Myocyte (in vitro differentiated cells): ENCODE results near the gene GRIN2C. TPM values are rescaled to one million over a fixed set of nuclear protein-coding genes. Genes with fewer than 3 reads are reported as not detected.
A peak's percentile ranks its signal among the peaks of the same experiment; 100 is the strongest.

Experiments
- DNase-seq: peaks from one replicate; pipeline ENCODE4 v3.0.0-alpha.2; 2012; ENCODE audit warnings: low read depth
- total RNA-seq: library from RNA; depleted of rRNA; stranded (reverse); fragments of >200 nt; gene quantifications from 2 replicates; pipeline ENCODE4 v1.2.3, GENCODE V29; 2014

Gene GRIN2C
- total RNA-seq, 1 donor from 2014 or later: not detected

DNA sequence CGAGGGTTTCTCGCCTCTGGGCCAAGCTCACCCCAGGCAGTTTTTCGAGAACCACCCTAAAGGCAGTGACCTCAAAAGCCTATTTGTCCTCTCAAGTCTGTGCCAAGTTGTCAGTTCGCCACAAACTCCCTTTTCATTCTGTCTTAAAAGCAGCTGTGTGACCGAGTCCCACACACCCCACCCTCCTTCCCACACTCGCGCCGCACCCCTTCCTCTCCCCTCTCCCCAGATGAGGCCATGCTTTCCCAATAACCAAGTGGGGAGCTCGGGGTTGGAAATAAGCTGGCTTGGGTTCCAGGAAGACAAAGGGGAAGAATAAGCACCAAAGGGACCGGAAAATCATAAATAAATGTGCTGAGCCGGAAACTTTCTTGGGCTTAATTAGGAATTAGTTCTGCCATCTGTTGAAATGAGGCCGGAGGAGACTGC is 36.7 kb downstream of the GRIN2C start:
- DNase-seq: peak; percentile 26

DNA sequence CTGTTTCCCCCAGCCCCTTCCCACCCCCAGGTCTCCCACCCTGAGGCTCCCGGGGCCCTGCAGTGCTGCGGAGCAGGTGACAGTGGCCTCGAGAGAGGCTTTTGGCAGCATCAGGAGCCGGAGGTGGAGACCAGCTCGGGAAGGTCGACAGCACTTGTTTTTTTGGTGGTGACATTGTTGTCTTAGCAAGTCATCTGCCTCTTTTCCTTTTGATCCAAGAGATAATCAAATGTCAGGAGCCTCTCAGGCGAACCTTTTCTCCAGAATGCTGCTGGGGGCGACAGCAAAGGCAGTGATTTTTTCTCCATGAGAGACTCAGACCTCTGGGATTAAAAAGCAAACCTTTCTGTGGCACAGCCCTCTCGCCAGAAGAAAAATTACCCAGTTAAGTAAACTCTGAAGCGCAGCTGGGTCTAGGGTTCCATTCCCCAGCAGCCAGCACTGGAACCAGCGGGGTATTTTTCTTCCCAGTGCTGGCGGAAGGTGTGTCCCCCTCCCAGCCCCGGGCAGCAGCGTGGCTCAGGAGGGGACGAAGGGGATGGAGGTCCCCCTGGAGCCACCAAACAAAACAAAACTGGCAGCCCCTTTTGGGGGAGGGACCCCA is 37.2 kb downstream of the GRIN2C start:
- no peak for DNase-seq

DNA sequence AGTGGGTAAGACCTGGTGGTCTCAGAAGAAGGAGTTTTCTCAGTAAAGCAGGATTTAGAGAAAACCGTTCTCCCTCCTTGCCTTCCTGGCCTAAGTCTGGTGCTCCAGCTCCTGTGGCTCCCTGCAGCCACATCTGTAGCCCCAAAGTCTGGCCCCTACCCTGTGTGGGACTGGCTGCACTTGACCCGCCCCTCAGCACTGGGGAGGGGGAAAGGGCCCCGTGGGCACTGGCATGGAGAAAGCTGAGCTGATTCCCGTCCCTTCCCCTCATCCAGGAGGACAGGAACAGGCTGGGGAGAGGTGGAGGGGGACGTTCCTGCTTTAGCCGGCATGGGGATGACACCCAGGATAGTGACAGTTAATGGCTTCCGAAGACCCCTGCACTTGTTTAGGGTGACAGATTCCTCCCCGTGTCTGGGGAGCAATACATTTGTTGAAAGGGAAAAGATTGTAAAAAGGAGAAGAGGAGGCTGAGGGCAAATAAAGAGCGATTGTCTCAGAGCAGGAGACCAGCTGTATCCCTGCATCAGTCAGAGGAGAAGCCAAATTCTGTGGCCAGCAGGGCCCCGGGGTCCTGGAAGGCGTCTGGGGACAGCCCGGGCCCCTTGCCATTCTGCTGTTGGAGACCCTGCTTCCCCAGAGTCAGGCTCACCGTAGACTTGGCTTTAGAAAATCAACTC is 37.9 kb downstream of the GRIN2C start:
- no peak for DNase-seq

DNA sequence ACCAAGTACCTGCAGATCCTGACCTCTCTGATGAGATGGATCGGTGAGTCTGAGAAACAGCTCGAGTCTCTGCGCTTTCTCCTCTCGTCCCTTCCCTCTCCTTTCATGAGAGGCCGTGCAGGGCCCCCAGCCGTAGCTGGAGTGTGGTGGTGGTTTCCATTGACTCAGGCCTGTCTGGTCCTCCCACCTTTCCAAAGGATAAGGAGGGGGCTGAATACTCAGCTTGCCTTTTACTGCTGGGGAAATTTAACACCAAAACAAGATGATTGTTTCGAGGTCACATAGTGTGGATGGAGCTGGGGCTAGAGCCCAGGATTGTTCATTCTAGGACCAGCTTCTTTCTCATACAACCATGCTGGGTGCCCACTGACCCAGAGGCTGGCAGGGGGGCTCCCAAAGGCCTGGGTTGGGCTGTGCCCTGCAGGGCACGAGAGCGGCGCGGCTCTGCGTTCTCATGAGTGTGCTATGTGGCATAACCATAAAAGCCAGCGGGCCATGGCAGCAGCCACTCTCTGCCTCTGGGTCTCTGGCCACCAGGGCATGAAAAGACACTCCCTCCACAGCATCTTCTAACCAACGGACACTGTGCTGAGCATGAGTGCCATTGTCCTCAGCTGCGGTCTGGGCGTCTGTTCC is 39.8 kb downstream of the GRIN2C start:
- no peak for DNase-seq

DNA sequence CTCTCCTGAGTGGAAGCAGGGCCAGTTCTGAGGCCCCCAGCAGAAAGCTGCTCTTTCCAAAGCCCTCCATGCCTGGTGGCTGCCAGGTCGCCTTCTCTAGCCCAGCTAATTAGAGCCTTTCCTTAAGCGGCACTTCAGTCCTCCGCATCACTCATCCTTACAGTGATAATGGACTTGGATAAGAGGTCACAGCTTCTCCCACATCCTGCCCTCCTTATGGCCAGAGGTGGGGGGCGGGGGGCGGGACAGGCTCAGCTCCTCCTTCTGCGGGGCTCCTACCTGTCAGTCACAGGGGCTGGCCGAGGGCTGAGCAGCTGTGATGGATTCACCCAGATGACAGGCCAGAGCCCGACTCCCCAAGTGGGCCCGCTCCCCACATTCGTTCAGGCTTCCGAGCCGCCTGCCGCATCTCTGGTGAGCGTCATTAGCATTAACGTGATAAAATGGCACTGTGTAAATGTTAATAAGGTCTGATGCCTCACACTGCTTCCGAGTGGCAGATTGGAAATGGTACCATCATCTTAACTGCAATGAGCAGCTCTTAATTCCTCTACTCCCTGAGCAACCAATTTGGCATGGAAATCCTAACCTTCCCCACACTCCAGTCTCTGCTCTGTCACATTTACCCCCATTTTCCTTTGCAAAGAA is 41.3 kb downstream of the GRIN2C start:
- no peak for DNase-seq

DNA sequence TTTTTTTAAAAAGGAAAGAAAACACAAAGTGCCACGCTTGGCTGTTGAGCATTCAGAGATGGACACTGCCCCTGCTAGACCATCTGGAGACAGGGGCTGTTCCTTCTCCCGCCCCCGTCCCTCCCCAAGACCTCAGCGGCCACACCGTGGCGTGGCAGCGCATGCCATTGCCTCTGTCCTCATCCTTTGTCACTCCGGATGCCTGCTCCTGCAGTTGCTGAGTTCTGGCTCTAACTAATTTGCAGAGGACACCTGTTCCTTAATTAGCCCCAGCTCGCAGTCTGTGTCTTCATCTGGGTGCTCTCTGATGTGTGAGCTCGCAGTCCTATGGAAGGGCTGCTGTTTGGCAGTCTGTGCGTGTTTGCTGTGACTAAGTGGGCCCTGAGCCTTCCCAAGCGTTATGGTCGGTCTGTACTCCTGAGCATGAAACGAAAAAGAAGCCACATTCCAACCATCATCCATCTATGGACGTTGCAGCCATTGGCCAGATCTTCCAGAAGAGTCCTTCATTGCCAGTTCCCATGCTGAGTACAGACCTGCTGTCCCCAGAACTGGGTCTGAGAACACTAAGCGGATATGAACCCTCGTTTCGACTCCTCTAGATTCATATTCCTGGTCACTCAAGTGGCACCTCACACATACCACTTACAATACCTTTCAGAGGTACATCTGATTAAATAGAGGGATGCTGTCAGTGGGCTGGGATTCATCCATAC is 42.6 kb downstream of the GRIN2C start:
- DNase-seq: peak; percentile 74

DNA sequence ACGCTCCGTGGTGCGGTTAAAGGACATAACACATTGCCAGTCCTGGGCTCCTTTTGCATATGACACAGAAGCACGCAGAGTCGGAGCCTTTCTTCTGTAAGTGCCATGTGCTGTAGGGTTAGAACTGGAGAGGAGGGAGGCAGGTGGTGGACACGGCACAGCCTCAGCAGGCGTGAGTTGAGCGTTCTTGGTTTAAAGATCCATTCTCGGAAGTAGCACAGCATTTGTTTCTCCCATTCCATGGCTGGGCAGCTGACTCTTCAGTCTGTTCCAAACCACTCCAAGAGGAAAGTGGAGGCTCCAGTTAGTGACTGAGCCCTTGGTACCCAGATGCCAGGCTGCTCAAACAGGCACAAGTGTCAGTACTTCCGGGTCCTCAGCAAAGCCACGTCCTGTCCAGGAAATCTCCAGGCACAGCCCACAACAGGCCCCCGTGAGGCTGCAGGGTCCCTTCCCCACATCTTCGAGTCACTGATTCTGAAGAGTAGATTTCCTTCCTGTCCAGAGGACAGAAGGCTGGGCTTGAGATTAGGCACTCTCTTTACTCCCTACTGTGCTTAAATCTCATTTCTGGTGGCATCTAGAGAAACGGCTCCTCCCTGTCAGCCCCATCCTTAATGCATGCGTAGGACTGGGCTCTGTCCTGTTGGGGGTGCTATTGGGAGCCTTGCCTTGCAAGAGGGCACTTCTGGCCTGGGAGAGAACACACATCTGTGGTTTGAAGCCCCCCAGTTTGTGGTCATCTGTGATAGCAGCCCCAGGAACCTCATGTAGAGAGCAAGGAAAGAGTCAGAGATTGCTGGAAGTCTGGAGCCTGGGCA is 43.9 kb downstream of the GRIN2C start:
- peak; percentile 50 for DNase-seq

DNA sequence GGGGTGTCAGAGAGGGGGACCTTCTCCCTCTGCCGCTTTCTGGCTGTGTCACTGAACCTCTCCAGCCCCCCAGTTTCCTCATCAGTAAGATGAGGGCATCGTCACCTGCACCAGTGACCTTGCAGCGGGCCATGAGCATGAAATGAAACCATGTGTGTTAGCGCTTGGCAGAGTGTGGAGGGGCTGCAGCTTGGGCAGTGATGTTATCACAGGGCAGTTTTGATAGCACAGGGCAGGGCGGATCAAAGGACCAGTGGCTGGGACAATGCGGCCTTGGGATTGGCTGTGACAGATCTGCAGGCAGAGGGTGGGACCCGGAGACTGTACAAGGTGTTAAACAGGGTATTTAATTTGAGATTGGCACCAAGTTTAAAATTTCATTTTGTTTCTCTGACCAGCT is 44.6 kb downstream of the GRIN2C start:
- no peak for DNase-seq

DNA sequence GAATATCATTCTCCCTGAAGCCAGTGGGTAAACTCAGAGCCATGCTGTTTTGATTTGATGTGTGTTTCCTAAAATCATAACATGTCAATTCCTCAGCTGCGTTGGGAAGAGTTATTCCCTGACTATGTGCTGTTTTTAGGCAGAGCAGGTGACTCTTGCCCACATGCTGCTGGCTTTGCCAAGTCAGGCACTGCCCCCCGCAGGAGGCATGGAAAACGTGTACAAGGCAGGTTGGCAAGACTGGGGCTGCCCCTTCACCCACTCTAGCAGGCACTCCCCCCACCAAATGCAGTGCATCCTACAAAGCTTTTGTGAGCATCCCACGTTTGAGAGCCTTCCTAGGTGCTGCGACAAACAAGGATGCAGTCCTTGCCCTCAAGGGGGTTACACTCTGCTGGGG is 45.2 kb downstream of the GRIN2C start:
- DNase-seq: peak; percentile 48

DNA sequence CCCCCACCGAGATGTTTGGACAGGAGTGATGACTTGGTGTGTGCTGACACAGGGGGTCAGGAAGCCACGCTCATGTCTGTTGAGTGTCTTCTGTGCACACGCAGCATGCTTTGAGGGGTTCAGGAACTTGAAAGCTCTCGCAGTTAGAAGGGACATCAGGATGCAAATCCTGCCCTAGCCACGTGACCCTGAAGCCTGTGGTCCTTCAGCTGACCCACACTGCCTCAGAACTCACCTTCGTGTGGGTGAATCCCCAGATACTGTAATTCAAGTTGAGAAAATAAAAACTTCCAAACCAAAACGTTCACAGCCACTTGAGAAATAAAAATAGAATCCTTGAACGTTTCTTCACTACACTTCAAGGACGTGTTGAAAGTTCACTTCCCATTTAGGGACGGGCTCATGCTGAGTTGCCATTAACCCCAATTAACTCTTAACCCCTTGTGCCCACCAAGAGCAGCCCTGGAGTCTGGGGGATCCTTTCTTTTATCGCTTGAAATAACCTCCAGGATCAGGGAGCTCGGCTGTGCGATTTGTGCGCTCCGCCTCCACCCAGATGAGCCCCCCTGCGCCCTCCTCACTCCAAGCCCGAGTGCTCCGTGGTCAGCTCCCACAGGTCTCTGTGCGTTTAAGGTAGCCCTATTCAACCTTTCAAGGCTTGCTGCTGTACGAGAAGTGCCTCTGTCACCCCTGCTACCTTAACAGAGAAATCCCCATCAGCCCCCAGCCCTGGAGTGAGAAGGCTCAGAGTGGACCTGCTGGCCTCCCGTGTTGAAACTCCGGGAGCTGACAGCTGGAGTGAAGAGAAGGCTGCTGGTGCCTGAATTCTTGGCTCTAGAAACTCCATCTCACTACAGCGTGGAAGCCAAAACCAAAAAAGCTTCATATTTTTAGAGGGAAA is 47.3 kb downstream of the GRIN2C start:
- DNase-seq: no peak

DNA sequence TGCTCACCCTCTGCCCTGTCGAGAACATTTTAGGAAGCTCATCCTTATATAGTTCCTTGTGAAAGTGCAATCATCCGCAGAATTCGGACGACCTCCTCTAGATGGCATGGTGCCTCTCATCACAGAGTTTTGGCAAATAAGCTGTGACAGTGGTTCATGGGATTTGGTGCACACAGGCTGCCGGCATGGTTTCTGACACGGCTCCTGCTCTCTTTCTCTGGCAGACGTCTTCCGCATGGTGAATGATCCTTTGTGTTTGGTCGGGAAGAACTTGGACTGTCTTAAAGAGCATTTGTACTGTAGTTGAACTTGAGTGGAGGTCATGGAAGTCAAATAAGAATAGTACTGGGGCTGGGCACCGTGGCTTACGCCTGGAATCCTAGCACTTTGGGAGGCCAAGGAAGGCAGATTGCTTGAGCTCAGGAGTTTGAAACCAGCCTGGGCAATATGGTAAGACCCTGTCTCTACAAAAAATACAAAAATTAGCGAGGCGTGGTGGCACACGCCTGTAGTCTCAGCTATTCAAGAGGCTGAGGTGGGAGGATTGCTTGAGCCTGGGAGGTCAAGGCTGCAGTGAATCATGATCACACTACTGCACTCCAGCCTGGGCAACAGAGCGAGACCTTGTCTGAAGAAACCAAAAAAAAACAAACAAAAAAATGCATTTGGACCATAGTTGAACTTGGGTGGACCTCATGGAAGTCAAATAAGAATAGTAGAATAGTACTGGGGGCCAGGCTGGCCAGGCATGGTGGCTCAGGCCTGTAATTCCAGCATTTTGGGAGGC is 48.8 kb downstream of the GRIN2C start:
- no peak for DNase-seq

DNA sequence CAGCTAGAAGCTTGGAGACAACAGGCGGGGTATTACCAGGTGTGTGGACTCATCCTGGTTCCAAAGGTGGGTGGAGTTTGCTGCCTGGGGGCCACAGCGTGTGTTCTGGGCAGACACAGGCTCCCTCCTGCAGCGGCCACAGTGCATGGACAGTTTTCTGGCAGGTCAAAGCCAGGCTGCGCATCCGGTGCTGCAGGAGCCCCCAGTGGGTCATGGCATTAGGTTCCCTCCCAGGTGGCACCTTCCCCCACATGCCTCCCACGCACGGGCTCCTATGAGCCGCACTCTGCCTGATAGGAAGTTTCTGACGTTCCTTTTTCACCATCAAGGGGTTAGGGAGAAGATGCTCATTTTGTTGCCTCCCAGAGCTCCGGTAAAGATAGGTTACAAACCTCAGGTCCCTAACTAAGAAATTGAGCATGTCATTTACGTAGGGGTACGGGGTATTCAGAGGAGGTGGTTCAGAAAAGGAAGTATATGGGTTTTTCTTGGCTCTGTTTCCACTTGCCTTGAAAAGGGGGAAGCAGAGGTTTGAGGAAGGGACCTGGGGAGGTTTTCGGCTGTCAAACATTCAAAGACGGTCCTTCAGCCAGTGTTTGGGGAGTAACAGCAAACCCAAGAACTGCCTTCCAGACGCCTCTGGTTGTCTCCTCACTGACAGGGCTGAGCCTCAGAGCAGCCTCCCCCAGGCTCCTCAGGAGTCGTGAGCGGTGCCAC is 50.8 kb downstream of the GRIN2C start:
- DNase-seq: no peak

DNA sequence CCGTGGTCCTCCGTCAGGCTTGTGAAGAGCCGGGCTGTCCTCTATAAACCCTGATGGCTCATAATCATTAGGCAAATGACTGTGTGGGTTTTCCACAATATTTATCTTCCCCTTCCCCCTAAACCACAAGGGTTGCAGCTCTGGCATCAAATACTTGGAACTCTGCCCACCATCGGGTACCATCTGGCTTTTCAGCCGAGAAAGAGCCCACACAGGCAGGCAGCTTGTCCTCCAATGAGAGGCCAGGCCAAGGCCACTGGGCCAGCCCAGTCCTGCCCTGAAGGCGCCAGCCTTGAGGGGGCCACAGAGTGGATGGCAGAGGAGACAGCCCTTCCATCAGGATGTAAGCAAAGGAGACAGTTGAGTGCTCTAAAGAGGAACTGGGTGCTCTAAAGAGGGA is 51.8 kb downstream of the GRIN2C start:
- DNase-seq: peak; percentile 52

DNA sequence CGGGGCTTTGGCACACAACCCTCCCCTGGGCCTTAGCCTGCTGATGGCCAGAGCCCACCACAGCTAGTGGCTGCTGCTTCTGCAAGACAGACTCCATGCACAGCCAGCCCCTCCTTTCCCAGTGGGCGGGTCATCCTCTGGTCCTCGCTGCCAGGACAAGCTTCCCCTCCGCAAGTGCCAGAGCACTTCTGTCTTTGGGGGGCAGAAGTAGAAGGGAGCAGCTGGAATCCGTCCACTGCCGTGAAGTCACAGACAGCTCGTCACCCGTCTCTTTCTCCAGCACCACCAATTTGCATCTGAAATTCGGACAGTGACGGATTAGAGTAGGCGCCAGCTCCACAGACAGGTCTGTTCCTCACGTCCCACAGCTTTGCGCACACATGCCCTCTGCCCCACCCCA is 52.2 kb downstream of the GRIN2C start:
- DNase-seq: no peak

DNA sequence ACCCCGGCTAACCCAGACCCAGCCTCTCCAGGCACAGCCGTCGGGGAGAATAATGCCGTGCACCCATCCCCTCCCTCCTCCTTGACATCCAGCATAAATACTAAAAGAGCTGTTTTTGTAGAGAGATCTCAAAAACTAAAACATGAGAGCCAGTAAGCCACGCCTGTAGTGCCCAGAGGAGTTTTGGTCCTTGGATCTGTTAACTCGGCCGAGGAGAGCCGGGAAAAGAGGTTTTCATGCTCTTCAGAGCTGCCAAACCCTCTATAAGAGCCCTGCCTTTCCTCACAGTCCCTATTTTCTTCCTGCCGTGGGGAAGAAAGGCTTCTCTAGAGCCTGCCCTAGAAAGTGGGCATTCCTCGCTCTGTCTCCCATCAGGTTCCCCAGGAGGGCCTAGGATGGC is 53.4 kb downstream of the GRIN2C start:
- DNase-seq: no peak

DNA sequence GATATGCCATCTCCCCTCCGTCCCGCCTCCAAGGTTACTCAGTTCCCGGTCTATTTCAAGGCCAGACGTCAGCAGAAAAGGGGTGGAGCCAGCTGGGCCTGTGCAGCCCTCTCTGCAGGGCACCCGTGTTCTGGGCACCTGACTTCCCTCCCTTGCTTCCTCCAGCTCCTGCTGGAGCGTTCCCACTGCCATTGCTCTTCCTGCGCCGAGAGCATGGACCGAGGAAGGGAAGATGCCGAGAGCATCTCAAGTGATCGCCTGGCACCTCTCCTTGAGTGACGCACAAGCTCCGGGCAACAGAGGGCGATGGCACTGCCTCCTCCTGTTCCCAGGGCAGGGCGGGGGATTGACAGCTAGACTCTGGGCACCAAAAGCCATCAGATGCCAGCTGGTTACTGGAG is 54.1 kb downstream of the GRIN2C start:
- DNase-seq: no peak

DNA sequence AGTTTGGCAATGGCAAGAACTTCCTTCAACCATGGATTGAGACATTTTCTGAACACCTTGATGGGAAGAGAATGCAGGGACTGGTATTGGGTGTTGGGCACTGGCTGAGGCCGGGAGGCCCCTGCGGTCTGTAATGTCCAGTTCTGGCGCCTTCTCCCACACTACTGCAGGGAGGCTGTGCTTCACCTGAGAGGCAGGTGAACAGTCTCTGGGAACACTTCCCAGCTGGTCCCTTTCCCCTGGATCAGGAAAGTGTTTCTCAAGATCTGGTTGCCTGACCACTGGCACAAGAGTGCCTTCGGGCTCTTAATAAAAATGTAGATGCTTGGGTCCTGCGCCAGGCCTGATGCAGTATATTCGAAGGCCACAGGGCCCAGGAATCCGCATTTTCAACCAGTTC is 55.0 kb downstream of the GRIN2C start:
- no peak for DNase-seq

DNA sequence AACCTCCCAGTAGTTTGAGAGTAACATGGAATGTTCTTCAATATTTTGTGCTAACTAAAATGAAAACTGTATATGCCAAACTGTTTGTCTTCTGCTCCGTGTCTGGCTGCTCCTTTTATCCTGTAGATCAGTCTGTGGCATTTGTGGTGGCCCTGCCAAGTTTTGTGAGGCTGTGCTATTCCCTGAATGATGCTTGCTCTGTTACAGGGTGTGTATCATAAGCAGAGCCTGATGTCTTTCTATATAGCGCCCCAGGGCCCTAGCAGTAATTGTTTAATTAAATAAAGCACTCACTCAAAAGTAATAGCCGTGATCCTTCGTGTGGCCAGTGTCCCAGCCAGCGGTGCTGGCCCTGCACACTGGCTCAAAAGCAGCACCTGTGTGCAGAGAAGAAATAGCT is 55.7 kb downstream of the GRIN2C start:
- DNase-seq: no peak
